H1 (cell line): Measurements from ENCODE around the gene MPP3. TPM values are rescaled to one million over a fixed set of nuclear protein-coding genes. Genes with fewer than 3 reads are reported as not detected.

ENCODE experiments used
- CTCF ChIA-PET: fragments of 300-600 bp; sonication (Branson Sonifier 250); formaldehyde crosslinking; loops from one replicate; lab custom pipeline; 2021; ENCODE audit not compliant: partially characterized antibody; lab: Charles Lee
- POLR2A ChIA-PET: fragments of 300-600 bp; sonication (Branson Sonifier 250); formaldehyde crosslinking; loops from one replicate; lab custom pipeline; 2021; ENCODE audit warnings: inconsistent platforms; ENCODE audit not compliant: partially characterized antibody; lab: Charles Lee
- DNase-seq, 2 experiments: peaks; one replicate each; pipeline versions ENCODE4 v3.0.0 to v3.0.0-alpha.2; 2010 to 2022; ENCODE audit warnings: low spot score in 2 of 2, low read depth in 1 of 2, mixed read lengths in 1 of 2
- FAIRE-seq: peaks from 2 replicates; lab custom pipeline; 2011; peaks lifted over from hg19 to GRCh38; lab: Jason Lieb, UNC
- H2AFZ ChIP-seq: 2 replicates; pipeline ENCODE4 v1.8.1; 2012; ENCODE audit warnings: low read length, inconsistent platforms
- H2AK5ac ChIP-seq: 2 replicates; pipeline ENCODE4 v1.6.1; 2013; ENCODE audit warnings: low read depth, low read length
- H2BK120ac ChIP-seq: replicated peaks from 2 replicates; pipeline ENCODE3; 2013; ENCODE audit warnings: low read depth, low read length, inconsistent platforms
- H2BK12ac ChIP-seq: 2 replicates; pipeline ENCODE4 v1.6.1; 2013; ENCODE audit warnings: low read depth, low read length
- H2BK15ac ChIP-seq: 2 replicates; pipeline ENCODE4 v1.6.1; 2013; ENCODE audit warnings: low read length
- H2BK20ac ChIP-seq: 2 replicates; pipeline ENCODE4 v1.6.1; 2013; ENCODE audit warnings: low read length
- H2BK5ac ChIP-seq: 2 replicates; pipeline ENCODE4 v1.6.1; 2013; ENCODE audit warnings: low read depth, low read length
- H3K14ac ChIP-seq: 2 replicates; pipeline ENCODE4 v1.6.1; 2013; ENCODE audit warnings: inconsistent platforms; ENCODE audit not compliant: insufficient read length
- H3K18ac ChIP-seq: 2 replicates; pipeline ENCODE4 v1.6.1; 2013; ENCODE audit warnings: low read length; ENCODE audit errors: extremely low read depth
- H3K23ac ChIP-seq: 2 replicates; pipeline ENCODE4 v1.6.1; 2013; ENCODE audit warnings: inconsistent platforms; ENCODE audit not compliant: insufficient read length
- H3K23me2 ChIP-seq: 2 replicates; pipeline ENCODE4 v1.6.1; 2013; ENCODE audit warnings: low read depth, low read length
- H3K27ac ChIP-seq: 2 replicates; pipeline ENCODE4 v1.6.1; 2011; ENCODE audit warnings: low read depth, low read length, inconsistent platforms
- H3K27me3 ChIP-seq, 4 experiments: replicated peaks in 1 of 4; 1 replicate in 1 of 4; 2 replicates in 3 of 4; pipeline versions ENCODE4 v1.6.1 to v1.8.1; 2011 to 2013; ENCODE audit warnings: low read length in 3 of 4, mild to moderate bottlenecking in 3 of 4, inconsistent platforms in 2 of 4, mixed read lengths in 2 of 4, moderate library complexity in 1 of 4; ENCODE audit not compliant: control insufficient read depth in 3 of 4, insufficient read depth in 3 of 4; ENCODE audit errors: extremely low read depth in 1 of 4
- H3K36me3 ChIP-seq, 4 experiments: 2 replicates each; pipeline versions ENCODE4 v1.6.1 to v1.8.1; 2011 to 2013; ENCODE audit warnings: mild to moderate bottlenecking in 4 of 4, low read length in 3 of 4, moderate library complexity in 2 of 4, control low read depth in 1 of 4, inconsistent platforms in 1 of 4; ENCODE audit not compliant: insufficient read depth in 4 of 4, control insufficient read depth in 2 of 4
- H3K4ac ChIP-seq: replicated peaks from 2 replicates; pipeline ENCODE3; 2013; ENCODE audit warnings: low read length, low read depth, mixed read lengths, inconsistent platforms; ENCODE audit not compliant: insufficient read length
- H3K4me1 ChIP-seq, 4 experiments: replicated peaks in 1 of 4; 1 replicate in 1 of 4; 2 replicates in 3 of 4; pipeline versions ENCODE4 v1.6.1 to v1.8.1; 2011 to 2013; ENCODE audit warnings: low read length in 3 of 4, inconsistent platforms in 2 of 4, mixed read lengths in 1 of 4; ENCODE audit not compliant: insufficient read depth in 4 of 4, control insufficient read depth in 3 of 4
- H3K4me2 ChIP-seq, 2 experiments: 2 replicates each; pipeline versions ENCODE4 v1.6.1 to v1.8.1; 2011 to 2013; ENCODE audit warnings: low read depth in 2 of 2, low read length in 2 of 2, control low read depth in 1 of 2, inconsistent platforms in 1 of 2, mild to moderate bottlenecking in 1 of 2; ENCODE audit not compliant: insufficient read depth in 1 of 2
- H3K4me3 ChIP-seq, 4 experiments: fragments of 200-600, 300-600 bp in 1 of 4; sonication (generic), shearing (Covaris generic), sonication (Bioruptor Twin) in 1 of 4; 2 replicates each; pipeline versions ENCODE4 v1.5.1 to v1.8.1; 2011 to 2016; ENCODE audit warnings: low read length in 4 of 4, low read depth in 3 of 4, control low read depth in 2 of 4, inconsistent platforms in 2 of 4, mild to moderate bottlenecking in 2 of 4, mixed read lengths in 1 of 4, moderate library complexity in 1 of 4; ENCODE audit not compliant: insufficient read depth in 2 of 4; ENCODE audit errors: extremely low read depth in 1 of 4
- H3K56ac ChIP-seq: replicated peaks from 2 replicates; pipeline ENCODE3; 2013; ENCODE audit warnings: low read depth, mild to moderate bottlenecking, mixed read lengths, low read length, inconsistent platforms; ENCODE audit not compliant: insufficient read length
- H3K79me1 ChIP-seq: 2 replicates; pipeline ENCODE4 v1.6.1; 2013; ENCODE audit warnings: low read depth, low read length, control low read depth
- H3K79me2 ChIP-seq, 2 experiments: 2 replicates each; pipeline versions ENCODE4 v1.6.1 to v1.8.1; 2012 to 2013; ENCODE audit warnings: low read length in 2 of 2, mild to moderate bottlenecking in 2 of 2, inconsistent platforms in 1 of 2; ENCODE audit not compliant: insufficient read depth in 2 of 2, control insufficient read depth in 1 of 2
- H3K9ac ChIP-seq, 4 experiments: replicated peaks in 1 of 4; 1 replicate in 1 of 4; 2 replicates in 3 of 4; pipeline versions ENCODE4 v1.6.1 to v1.8.1; 2011 to 2013; ENCODE audit warnings: low read depth in 3 of 4, low read length in 3 of 4, control low read depth in 2 of 4, mild to moderate bottlenecking in 2 of 4, moderate library complexity in 2 of 4, inconsistent platforms in 1 of 4; ENCODE audit errors: extremely low read depth in 1 of 4
- H3K9me3 ChIP-seq, 2 experiments: 2 replicates each; pipeline versions ENCODE4 v1.6.1 to v1.8.1; 2012 to 2013; ENCODE audit warnings: mild to moderate bottlenecking in 2 of 2, moderate library complexity in 2 of 2, control low read depth in 1 of 2, inconsistent platforms in 1 of 2, low read depth in 1 of 2, low read length in 1 of 2, mixed read lengths in 1 of 2; ENCODE audit not compliant: insufficient read depth in 2 of 2
- H4K20me1 ChIP-seq, 2 experiments: replicated peaks in 1 of 2; 2 replicates each; pipeline versions ENCODE3 to v1.8.1; 2011 to 2013; ENCODE audit warnings: inconsistent platforms in 2 of 2, low read length in 2 of 2, mild to moderate bottlenecking in 1 of 2; ENCODE audit not compliant: insufficient read depth in 2 of 2, control insufficient read depth in 1 of 2
- H4K5ac ChIP-seq: 2 replicates; pipeline ENCODE4 v1.6.1; 2013; ENCODE audit warnings: low read length, low read depth, mixed read lengths, inconsistent platforms; ENCODE audit not compliant: insufficient read length
- H4K8ac ChIP-seq: 2 replicates; pipeline ENCODE4 v1.8.0; 2013; ENCODE audit warnings: mild to moderate bottlenecking, moderate library complexity, low read length, inconsistent platforms; ENCODE audit not compliant: insufficient read depth; ENCODE audit errors: extremely low read depth
- H4K91ac ChIP-seq: replicated peaks from 2 replicates; pipeline ENCODE3; 2013; ENCODE audit warnings: low read length, mixed read lengths, inconsistent platforms; ENCODE audit not compliant: insufficient read length
- CBX8 ChIP-seq: fragments of 300-800, 300-1000 bp; sonication (generic); IDR thresholded peaks from 2 replicates; pipeline ENCODE4 v1.7.1; 2016; ENCODE audit warnings: low read depth, low read length, borderline replicate concordance
- EGR1 ChIP-seq: IDR thresholded peaks from 2 replicates; pipeline ENCODE4 v1.6.1; 2011; ENCODE audit warnings: low read depth, low read length, borderline replicate concordance
- EZH2 ChIP-seq: fragments of 200-600 bp; sonication (generic); IDR thresholded peaks from 2 replicates; pipeline ENCODE4 v1.7.1; 2012; ENCODE audit warnings: low read depth, mild to moderate bottlenecking, moderate library complexity, low read length, inconsistent platforms; ENCODE audit not compliant: severe bottlenecking
- JUN ChIP-seq: IDR thresholded peaks from 2 replicates; pipeline ENCODE4 v1.6.1; 2011; ENCODE audit warnings: low read depth, mild to moderate bottlenecking, improper control_type of control experiment, low read length
- KDM4A ChIP-seq: IDR thresholded peaks from one replicate; pipeline ENCODE4 v1.7.1; 2012; ENCODE audit warnings: low read depth, mild to moderate bottlenecking, moderate library complexity, low read length, inconsistent platforms; ENCODE audit not compliant: severe bottlenecking
- POU5F1 ChIP-seq: IDR thresholded peaks from 2 replicates; pipeline ENCODE4 v1.6.1; 2011; ENCODE audit warnings: low read depth, mild to moderate bottlenecking, low read length, moderate library complexity
- RAD21 ChIP-seq, 2 experiments: IDR thresholded peaks in 1 of 2; conservative IDR thresholded peaks in 1 of 2; 2 replicates each; pipeline ENCODE4 v1.6.1; 2011; ENCODE audit warnings: low read depth in 2 of 2, low read length in 2 of 2, improper control_type of control experiment in 1 of 2, inconsistent platforms in 1 of 2, mild to moderate bottlenecking in 1 of 2, moderate library complexity in 1 of 2
- SIRT6 ChIP-seq: IDR thresholded peaks from one replicate; pipeline ENCODE4 v1.7.1; 2012; ENCODE audit warnings: low read length, inconsistent platforms
- SP2 ChIP-seq: IDR thresholded peaks from 2 replicates; pipeline ENCODE4 v1.6.1; 2012; ENCODE audit warnings: mild to moderate bottlenecking, low read length, inconsistent platforms
- USF2 ChIP-seq: IDR thresholded peaks from 2 replicates; pipeline ENCODE4 v1.6.1; 2011; ENCODE audit warnings: low read length, improper control_type of control experiment
- WGBS, 2 experiments: shearing (Covaris generic) in 1 of 2; methylation state at CpG; one replicate each; pipeline versions ENCODE4 v1.1.6 to v1.1.7; 2013 to 2015; ENCODE audit warnings: low lambda C conversion rate in 2 of 2, mixed read lengths in 2 of 2, inconsistent platforms in 1 of 2, low coverage in 1 of 2, missing lambda C conversion rate in 1 of 2; ENCODE audit not compliant: insufficient replicate concordance in 2 of 2, insufficient coverage in 1 of 2, insufficient read length in 1 of 2; ENCODE audit errors: extremely low coverage in 1 of 2, missing lambda C conversion rate in 1 of 2; 5-methylcytosine and 5-hydroxymethylcytosine counted together
- polyA plus RNA-seq, 7 experiments: library from polyadenylated mRNA; depleted of rRNA in 3 of 7; stranded (reverse) in 5 of 7; unstranded in 2 of 7; fragments of >200 nt in 5 of 7; fragments of 200-250 nt in 2 of 7; gene quantifications; 1 replicate in 5 of 7; 2 replicates in 1 of 7; 4 replicates in 1 of 7; pipeline versions ENCODE4 v1.2.1 to v1.2.3, GENCODE V29; 2011 to 2013; ENCODE audit warnings: missing spikeins in 2 of 7, mixed read lengths in 2 of 7
- total RNA-seq: library from RNA; stranded (reverse); fragmentation: NEBNext Ultra II Directional; extraction: Animal tissue kit (Norgen Biotek cat#: 25700); gene quantifications from 2 replicates; pipeline ENCODE4 v1.2.1, GENCODE V29; 2021

MPP3 gene
- total and polyA plus RNA-seq, 2 of the 8 experiments (the other 6 are each of a cell fraction or from before 2014, with no cell fraction given), result 3.1 to 6.1 TPM

DNA sequence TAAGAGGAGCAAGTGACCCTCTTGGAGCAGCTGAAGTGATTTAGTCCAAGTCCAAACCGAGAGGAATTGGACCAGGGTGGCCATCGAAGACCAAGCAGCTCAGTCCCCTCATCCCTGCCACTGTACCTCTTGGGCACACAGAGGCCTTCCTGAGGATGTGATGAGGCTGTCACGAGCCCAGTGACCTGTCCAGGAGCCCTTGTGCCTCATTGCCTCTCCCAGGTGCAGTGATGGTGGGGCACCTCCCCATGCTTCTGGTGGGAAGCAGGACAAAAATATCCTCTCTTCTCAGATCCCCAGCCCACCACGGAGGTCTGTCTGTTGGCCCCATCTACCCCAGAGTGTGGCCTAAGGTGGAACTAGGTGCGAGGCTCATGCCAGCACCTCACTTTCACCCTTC is 11.3 kb upstream of the MPP3 start:
- no peak overlapping the region for H3K4me3 ChIP-seq
- H3K9ac ChIP-seq, result no peak overlapping the region
- FAIRE-seq (no peak), DNase-seq (no peak)
- H2BK5ac ChIP-seq, result no peak overlapping the region
- no peaks in the 10 kb centered on the region for H3K79me2 ChIP-seq
- no peaks in the 10 kb centered on the region for H3K23me2 ChIP-seq
- peaks cover 0 to 5% (median 1%) of the 10 kb centered on the region in 4 experiments; a peak in 2 of 7 replicates for H3K4me1 ChIP-seq
- no peak overlapping the region for H3K14ac ChIP-seq
- H3K9me3 ChIP-seq, result no peaks in the 10 kb centered on the region
- no peak overlapping the region for H3K56ac ChIP-seq
- peaks cover 0 to 3% (median under 1%) of the 10 kb centered on the region in 4 experiments; a peak in 3 of 7 replicates for H3K27me3 ChIP-seq
- H4K8ac ChIP-seq, result no peak overlapping the region
- no peak overlapping the region for H3K4ac ChIP-seq
- H2BK20ac ChIP-seq, result no peak overlapping the region
- no peaks in the 10 kb centered on the region for H3K36me3 ChIP-seq
- H2AK5ac ChIP-seq, result no peak overlapping the region
- CTCF ChIA-PET, result interaction anchor here (0.6 to 2.8 kb wide), 8 partner anchors 13 to 310 kb away, joined by 3 to 10 read pairs (median 4); no protein-coding TSS in a partner anchor
- no peak overlapping the region for H3K27ac ChIP-seq
- no peak overlapping the region for H3K18ac ChIP-seq
- no peaks in the 10 kb centered on the region for H3K79me1 ChIP-seq
- 88% methylated on average over 5 of the region's 5 CpGs; no CpG with 5 or more reads in 1 of the 2 experiments for WGBS, 2 experiments
- H4K5ac ChIP-seq, result no peak overlapping the region
- POLR2A ChIA-PET, result no interaction called here
- no peak overlapping the region for H4K91ac ChIP-seq
- no peak overlapping the region for H2BK12ac ChIP-seq
- no peak overlapping the region for H2BK120ac ChIP-seq
- no peak overlapping the region for H2BK15ac ChIP-seq
- H3K4me2 ChIP-seq, result no peak overlapping the region
- no peaks in the 10 kb centered on the region for H4K20me1 ChIP-seq
- no peak overlapping the region for H3K23ac ChIP-seq
- no peak overlapping the region for H2AFZ ChIP-seq
- TF ChIP-seq CBX8 (no peak), SP2 (no peak), RAD21 (IDR thresholded peaks at IDR 0.05 in 1 of 2, conservative IDR thresholded peaks at IDR 0.05 in 1 of 2; ENCODE audit: low read depth in 2 of 2, low read length in 2 of 2) (no peak), EGR1 (no peak), SIRT6 (no peak), POU5F1 (no peak), EZH2 (no peak), USF2 (no peak), KDM4A (no peak), JUN (no peak)
